Endothelial cell of umbilical vein (primary cell): ENCODE measurements around the gene ZC3H6. TPM values are rescaled to one million over a fixed set of nuclear protein-coding genes. Genes with fewer than 3 reads are reported as not detected.

Experiments
- BruUV-seq: library from RNA; stranded (reverse); fragments of 400-500 nt; replicated peaks from 2 replicates; lab custom pipeline; 2021; lab: Mats Ljungman, UMichigan
- CTCF ChIA-PET: fragments of 300-600, 350-600 bp; sonication (Branson Sonifier 250); formaldehyde crosslinking; loops from one replicate; lab custom pipeline; 2021; ENCODE audit warnings: antibody characterized with exemption, inconsistent platforms; lab: Charles Lee
- POLR2A ChIA-PET: fragments of 300-600, 350-600 bp; sonication (Branson Sonifier 250); formaldehyde crosslinking; loops from one replicate; lab custom pipeline; 2021; ENCODE audit warnings: antibody characterized with exemption, inconsistent platforms; lab: Charles Lee
- DNase-seq: peaks from one replicate; pipeline ENCODE4 v3.0.0-alpha.2; 2011; ENCODE audit warnings: low read depth, low spot score
- FAIRE-seq: peaks from 2 replicates; lab custom pipeline; 2011; peaks lifted over from hg19 to GRCh38; lab: Jason Lieb, UNC
- H2AFZ ChIP-seq: 2 replicates; pipeline ENCODE4 v1.6.0; 2012; ENCODE audit warnings: low read depth, low read length, control low read depth, inconsistent platforms
- H3K27ac ChIP-seq: 2 replicates; pipeline ENCODE4 v1.5.1; 2011; ENCODE audit warnings: low read depth, mild to moderate bottlenecking, control low read depth, low read length, moderate library complexity; ENCODE audit not compliant: insufficient read depth
- H3K27me3 ChIP-seq, 2 experiments: 2 replicates each; pipeline versions ENCODE4 v1.6.0 to v1.6.1; 2011; ENCODE audit warnings: low read length in 2 of 2, mixed read lengths in 1 of 2; ENCODE audit not compliant: control insufficient read depth in 2 of 2, insufficient read depth in 2 of 2
- H3K36me3 ChIP-seq, 2 experiments: 2 replicates in 1 of 2; 3 replicates in 1 of 2; pipeline ENCODE4 v1.5.1; 2011; ENCODE audit warnings: low read length in 2 of 2, mild to moderate bottlenecking in 1 of 2, moderate library complexity in 1 of 2; ENCODE audit not compliant: control insufficient read depth in 2 of 2, insufficient read depth in 2 of 2; ENCODE audit errors: extremely low read depth in 1 of 2
- H3K4me1 ChIP-seq: 3 replicates; pipeline ENCODE4 v1.5.1; 2011; ENCODE audit warnings: mild to moderate bottlenecking, low read length; ENCODE audit not compliant: control insufficient read depth, insufficient read depth; ENCODE audit errors: extremely low read depth
- H3K4me2 ChIP-seq: 2 replicates; pipeline ENCODE4 v1.6.1; 2011; ENCODE audit warnings: low read length, control low read depth, mixed read lengths; ENCODE audit not compliant: insufficient read depth
- H3K4me3 ChIP-seq, 3 experiments: fragments of 200-600 bp in 1 of 3; sonication (generic), shearing (Covaris generic) in 1 of 3; replicated peaks in 1 of 3; 2 replicates each; pipeline ENCODE4 v1.5.1; 2011 to 2016; ENCODE audit warnings: control low read depth in 3 of 3, low read length in 3 of 3, mild to moderate bottlenecking in 2 of 3, inconsistent platforms in 1 of 3, low read depth in 1 of 3, moderate library complexity in 1 of 3; ENCODE audit not compliant: insufficient read depth in 1 of 3
- H3K79me2 ChIP-seq: 2 replicates; pipeline ENCODE4 v1.6.0; 2012; ENCODE audit warnings: low read length, inconsistent platforms; ENCODE audit not compliant: control insufficient read depth, insufficient read depth
- H3K9ac ChIP-seq: replicated peaks from 2 replicates; pipeline ENCODE3; 2011; ENCODE audit warnings: low read length, control low read depth; ENCODE audit not compliant: insufficient read depth; ENCODE audit errors: extremely low read depth
- H3K9me1 ChIP-seq: replicated peaks from 3 replicates; pipeline ENCODE4 v1.6.0; 2011; ENCODE audit warnings: mild to moderate bottlenecking, low read length; ENCODE audit not compliant: control insufficient read depth, insufficient read depth; ENCODE audit errors: extremely low read depth
- H3K9me3 ChIP-seq: replicated peaks from 2 replicates; pipeline ENCODE4 v1.5.1; 2012; ENCODE audit warnings: low read length, inconsistent platforms; ENCODE audit not compliant: control insufficient read depth, insufficient read depth
- H4K20me1 ChIP-seq: replicated peaks from 2 replicates; pipeline ENCODE3; 2011; ENCODE audit warnings: mild to moderate bottlenecking, low read length; ENCODE audit not compliant: control insufficient read depth, insufficient read depth; ENCODE audit errors: extremely low read depth
- CTCF ChIP-seq, 2 donors: IDR thresholded peaks; 1 replicate in 1 of 2; 2 replicates in 1 of 2; pipeline ENCODE4 v1.5.1; 2011; ENCODE audit warnings: low read length in 2 of 2, mild to moderate bottlenecking in 2 of 2, moderate library complexity in 2 of 2, control low read depth in 1 of 2, inconsistent platforms in 1 of 2, low read depth in 1 of 2; ENCODE audit not compliant: insufficient read depth in 1 of 2; ENCODE audit errors: extremely low read depth in 1 of 2
- EZH2 ChIP-seq: IDR thresholded peaks from 2 replicates; pipeline ENCODE4 v1.6.1; 2012; ENCODE audit warnings: borderline replicate concordance, low read depth, mild to moderate bottlenecking, moderate library complexity, low read length, inconsistent platforms; ENCODE audit not compliant: severe bottlenecking
- FOS ChIP-seq: IDR thresholded peaks from 2 replicates; pipeline ENCODE4 v1.6.1; 2011; ENCODE audit warnings: mild to moderate bottlenecking, low read length, moderate library complexity, borderline replicate concordance; ENCODE audit not compliant: insufficient read depth
- GATA2 ChIP-seq: IDR thresholded peaks from 2 replicates; pipeline ENCODE4 v1.7.0; 2011; ENCODE audit warnings: low read depth, mild to moderate bottlenecking, moderate library complexity, mixed read lengths, low read length; ENCODE audit not compliant: insufficient read length, insufficient read depth
- JUN ChIP-seq: IDR thresholded peaks from 2 replicates; pipeline ENCODE4 v1.6.1; 2011; ENCODE audit warnings: borderline replicate concordance, low read depth; ENCODE audit not compliant: insufficient read length, insufficient read depth
- MAX ChIP-seq: IDR thresholded peaks from 2 replicates; pipeline ENCODE4 v1.6.1; 2011; ENCODE audit not compliant: insufficient read depth, insufficient read length
- MYC ChIP-seq: IDR thresholded peaks from one replicate; pipeline ENCODE4 v1.6.1; 2011; ENCODE audit warnings: mild to moderate bottlenecking, low read depth, low read length
- POLR2A ChIP-seq: IDR thresholded peaks from 2 replicates; pipeline ENCODE4 v1.6.1; 2012; ENCODE audit warnings: low read depth, mild to moderate bottlenecking, control low read depth, low read length
- POLR2AphosphoS5 ChIP-seq: IDR thresholded peaks from 2 replicates; pipeline ENCODE4 v1.6.1; 2012; ENCODE audit warnings: low read depth, mild to moderate bottlenecking, control low read depth, low read length, moderate library complexity; ENCODE audit not compliant: insufficient read depth
- dilution Hi-C: fragments of 300-500 bp; cut with MboI; formaldehyde crosslinking; loops from one replicate; pipeline ENCODE4 v1.15.0; 2019; ENCODE audit warnings: low sequenced_read_pairs; ENCODE audit not compliant: extremely low pct_ligation_motif_present
- intact Hi-C: fragments of 100-400 bp; cut with micrococcal nuclease; formaldehyde crosslinking; loops from one replicate; pipeline ENCODE4 v1.10.0; 2022
- polyA plus RNA-seq, 4 experiments: library from polyadenylated mRNA; depleted of rRNA in 3 of 4; stranded (reverse) in 3 of 4; unstranded in 1 of 4; fragments of >200 nt; gene quantifications; 2 replicates each; pipeline versions ENCODE4 v1.2.1 to v1.2.3, GENCODE V29; 2011 to 2012; ENCODE audit warnings: missing spikeins in 1 of 4
- total RNA-seq: library from RNA; stranded (reverse); gene quantifications from 2 replicates; pipeline ENCODE4 v1.2.3, GENCODE V29; 2021

ZC3H6 gene
- total and polyA plus RNA-seq, 2 donors (not counting 3 experiments of a cell fraction or from before 2014, with no cell fraction given), result 0.46 to 3.0 TPM

GRCh38 chr2:112311932-112312331 lies 36.5 kb downstream of the ZC3H6 start:
- no TSS peak for BruUV-seq
- peaks cover 7% of the 10 kb centered on the region for H3K4me1 ChIP-seq

More at GRCh38 chr2:112311932-112312331, 36.5 kb downstream of the ZC3H6 start:
- Histone ChIP-seq H3K27me3 (no peaks in the 10 kb centered on the region), H3K9me1 (no peaks in the 10 kb centered on the region), H3K4me3 (no peak overlapping the region), H4K20me1 (no peaks in the 10 kb centered on the region), H3K27ac (no peak overlapping the region), H3K9me3 (no peaks in the 10 kb centered on the region), H3K9ac (no peak overlapping the region), H3K4me2 (no peak overlapping the region), H3K79me2 (no peaks in the 10 kb centered on the region), H2AFZ (no peak overlapping the region), H3K36me3 (no peaks in the 10 kb centered on the region)
- DNase-seq (no peak), FAIRE-seq (no peak)
- ChIA-PET CTCF (interaction anchor here (1.3 to 3.3 kb wide), 2 partner anchors 10 to 14 kb away, joined by 3 to 12 read pairs; no protein-coding TSS in a partner anchor), POLR2A (no interaction called here)
- intact Hi-C loops (no loop called here), dilution Hi-C loops (no loop called here)
- no peak for TF ChIP-seq JUN
- TF ChIP-seq EZH2, result no peak
- TF ChIP-seq POLR2AphosphoS5, result no peak
- no peak for TF ChIP-seq MAX
- TF ChIP-seq MYC, result no peak
- TF ChIP-seq GATA2, result no peak
- no peak for TF ChIP-seq FOS
- TF ChIP-seq POLR2A, result no peak
- no peak for TF ChIP-seq CTCF (IDR thresholded peaks at IDR 0.05; ENCODE audit: extremely low read depth in 1 of 2, insufficient read depth in 1 of 2, low read depth in 1 of 2, low read length in 2 of 2)
